DMS53 treated with DMSO at 0.1 percent for 48 hours (cell line): ENCODE measurements around the gene DNAH8.
A peak's percentile ranks its signal among the peaks of the same experiment; 100 is the strongest.

Experiments used
- DNase-seq: peaks from one replicate; lab custom pipeline; 2025; ENCODE audit not compliant: unreplicated experiment; lab: John Stamatoyannopoulos, UW

DNAH8 gene

GRCh38 chr6:38749473-38749872 is 34.4 kb downstream of the DNAH8 start:
- no peak for DNase-seq

- no peak for DNase-seq
Measured at GRCh38 chr6:38750968-38751615, 36.0 kb downstream of the DNAH8 start.

GRCh38 chr6:38753707-38754106 is 38.6 kb downstream of the DNAH8 start:
- no peak for DNase-seq

- peak; percentile 35 for DNase-seq
Measured at GRCh38 chr6:38755207-38755606, 40.1 kb downstream of the DNAH8 start.

GRCh38 chr6:38755874-38756273 is 40.8 kb downstream of the DNAH8 start:
- DNase-seq: peak; percentile 21

- no peak for DNase-seq
Measured at GRCh38 chr6:38760097-38760496, 45.0 kb downstream of the DNAH8 start.

- no peak for DNase-seq
Measured at GRCh38 chr6:38762848-38763247, 47.7 kb downstream of the DNAH8 start.

GRCh38 chr6:38767560-38767959 is 52.4 kb downstream of the DNAH8 start:
- DNase-seq: no peak

- DNase-seq: peak; percentile 18
Measured at GRCh38 chr6:38773338-38773737, 58.2 kb downstream of the DNAH8 start.

GRCh38 chr6:38774929-38775707 is 60.0 kb downstream of the DNAH8 start:
- DNase-seq: no peak

- no peak for DNase-seq
Measured at GRCh38 chr6:38775870-38776269, 60.8 kb downstream of the DNAH8 start.

GRCh38 chr6:38776515-38776914 is 61.4 kb downstream of the DNAH8 start:
- DNase-seq: peak; percentile 16

- DNase-seq: no peak
Measured at GRCh38 chr6:38779310-38780062, 64.4 kb downstream of the DNAH8 start.

GRCh38 chr6:38782616-38783015 is 67.5 kb downstream of the DNAH8 start:
- DNase-seq: no peak

- no peak for DNase-seq
Measured at GRCh38 chr6:38783443-38784228, 68.5 kb downstream of the DNAH8 start.

GRCh38 chr6:38784506-38785235 is 69.6 kb downstream of the DNAH8 start:
- DNase-seq: no peak

- DNase-seq: no peak
Measured at GRCh38 chr6:38786486-38786885, 71.4 kb downstream of the DNAH8 start.

GRCh38 chr6:38789256-38789655 is 74.1 kb downstream of the DNAH8 start:
- no peak for DNase-seq

GRCh38 chr6:38792356-38792755 is 77.2 kb downstream of the DNAH8 start:
- no peak for DNase-seq

GRCh38 chr6:38794682-38795081 is 79.6 kb downstream of the DNAH8 start:
- no peak for DNase-seq
